Erythroblast (primary cell): ENCODE measurements around the gene SLC39A12.

Source experiments
- GATA1 ChIP-seq: IDR thresholded peaks from 2 replicates; pipeline ENCODE4 v1.6.1; 2011; ENCODE audit warnings: low read depth, mild to moderate bottlenecking, control low read depth, low read length, moderate library complexity
- POLR2A ChIP-seq: IDR thresholded peaks from 2 replicates; pipeline ENCODE4 v1.6.1; 2011; ENCODE audit warnings: mild to moderate bottlenecking, low read length

GRCh38 chr10:17961551-17962422 is 10.1 kb downstream of the SLC39A12 start:
- TF ChIP-seq POLR2A (no peak), GATA1 (no peak)
